Neural cell (in vitro differentiated cells): ENCODE data around the gene CNP.

Experiments
- EP300 ChIP-seq: fragments of 450-650 bp; conservative IDR thresholded peaks from 2 replicates; pipeline ENCODE4 v1.6.1; 2014; ENCODE audit warnings: antibody characterized with exemption, mild to moderate bottlenecking, moderate library complexity; ENCODE audit not compliant: poor library complexity, severe bottlenecking
- EZH2 ChIP-seq: fragments of 200-600, 300-800 bp; shearing (Covaris generic), sonication (generic); IDR thresholded peaks from 2 replicates; pipeline ENCODE4 v1.6.1; 2014; ENCODE audit warnings: antibody characterized with exemption, low read length, borderline replicate concordance, mild to moderate bottlenecking; ENCODE audit not compliant: insufficient read depth, poor library complexity, severe bottlenecking
- MXI1 ChIP-seq: fragments of 450-650 bp; conservative IDR thresholded peaks from 2 replicates; pipeline ENCODE4 v1.6.1; 2014; ENCODE audit warnings: antibody characterized with exemption, mild to moderate bottlenecking; ENCODE audit not compliant: poor library complexity, severe bottlenecking
- POLR2AphosphoS5 ChIP-seq: IDR thresholded peaks from 2 replicates; pipeline ENCODE4 v1.6.1; 2012
- RAD21 ChIP-seq: fragments of 450-650 bp; conservative IDR thresholded peaks from 2 replicates; pipeline ENCODE4 v1.6.1; 2014; ENCODE audit warnings: antibody characterized with exemption, mild to moderate bottlenecking, moderate library complexity
- REST ChIP-seq: IDR thresholded peaks from 2 replicates; pipeline ENCODE4 v1.6.1; 2012; ENCODE audit warnings: borderline replicate concordance
- SMC3 ChIP-seq: fragments of 450-650 bp; conservative IDR thresholded peaks from 2 replicates; pipeline ENCODE4 v1.6.1; 2014; ENCODE audit warnings: antibody characterized with exemption, mild to moderate bottlenecking, moderate library complexity; ENCODE audit not compliant: poor library complexity
- TAF1 ChIP-seq: IDR thresholded peaks from 2 replicates; pipeline ENCODE4 v1.6.1; 2012; ENCODE audit warnings: low read depth
- TF ChIP-seq, protein P1 (sequence below): fragments of 450-650 bp; IDR thresholded peaks from 2 replicates; pipeline ENCODE4 v1.5.1; 2014; ENCODE audit warnings: antibody characterized with exemption, mild to moderate bottlenecking, moderate library complexity; ENCODE audit not compliant: poor library complexity, severe bottlenecking

- TF ChIP-seq, protein P1, sequence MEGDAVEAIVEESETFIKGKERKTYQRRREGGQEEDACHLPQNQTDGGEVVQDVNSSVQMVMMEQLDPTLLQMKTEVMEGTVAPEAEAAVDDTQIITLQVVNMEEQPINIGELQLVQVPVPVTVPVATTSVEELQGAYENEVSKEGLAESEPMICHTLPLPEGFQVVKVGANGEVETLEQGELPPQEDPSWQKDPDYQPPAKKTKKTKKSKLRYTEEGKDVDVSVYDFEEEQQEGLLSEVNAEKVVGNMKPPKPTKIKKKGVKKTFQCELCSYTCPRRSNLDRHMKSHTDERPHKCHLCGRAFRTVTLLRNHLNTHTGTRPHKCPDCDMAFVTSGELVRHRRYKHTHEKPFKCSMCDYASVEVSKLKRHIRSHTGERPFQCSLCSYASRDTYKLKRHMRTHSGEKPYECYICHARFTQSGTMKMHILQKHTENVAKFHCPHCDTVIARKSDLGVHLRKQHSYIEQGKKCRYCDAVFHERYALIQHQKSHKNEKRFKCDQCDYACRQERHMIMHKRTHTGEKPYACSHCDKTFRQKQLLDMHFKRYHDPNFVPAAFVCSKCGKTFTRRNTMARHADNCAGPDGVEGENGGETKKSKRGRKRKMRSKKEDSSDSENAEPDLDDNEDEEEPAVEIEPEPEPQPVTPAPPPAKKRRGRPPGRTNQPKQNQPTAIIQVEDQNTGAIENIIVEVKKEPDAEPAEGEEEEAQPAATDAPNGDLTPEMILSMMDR: no peak
- TF ChIP-seq SMC3 (no peak), EZH2 (no peak), EP300 (no peak), POLR2AphosphoS5 (no peak), TAF1 (no peak), RAD21 (no peak), REST (no peak), MXI1 (no peak)
Measured at GRCh38 chr17:41975099-41976083, 8.8 kb downstream of the CNP start.
